ENCODE measurements around the gene ZSCAN30. TPM values are rescaled to one million over a fixed set of nuclear protein-coding genes. Genes with fewer than 3 reads are reported as not detected.

The ZSCAN30 gene
- total and polyA plus RNA-seq, 9 of the 15 experiments (the other 6 are each of a cell fraction or from before 2014, with no cell fraction given): 4.6 to 13.6 (median 10.8) TPM

DNA sequence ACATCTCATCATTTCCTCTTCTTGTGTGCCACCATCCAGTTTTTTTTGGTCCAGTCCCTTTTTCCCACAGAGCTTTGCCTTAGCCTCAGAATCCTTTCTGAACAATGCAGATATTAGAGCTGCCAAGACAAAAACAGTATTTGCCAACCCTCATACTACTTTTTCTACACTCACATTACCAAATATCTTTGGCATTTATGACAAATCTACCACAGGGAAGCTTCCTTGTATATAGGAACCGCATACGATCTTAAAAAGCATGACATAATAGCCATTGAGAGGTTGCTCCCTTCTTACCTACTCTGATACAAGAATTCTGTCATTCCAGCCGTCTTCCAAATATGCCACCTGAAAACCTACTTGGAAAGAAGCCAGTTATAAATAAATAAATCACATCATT, 44.8 kb upstream of the ZSCAN30 start:
- Histone ChIP-seq H3K4me1 (replicated peaks in 1 of 2; ENCODE audit: control insufficient read depth in 2 of 2, insufficient read depth in 2 of 2, low read length in 2 of 2) (no peaks in the 10 kb centered on the region), H3K4me3 (no peak overlapping the region), H3K79me2 (ENCODE audit: control insufficient read depth, insufficient read depth, low read length) (peaks cover 36% of the 10 kb centered on the region), H3K9ac (ENCODE audit: insufficient read depth in 1 of 2, low read depth in 2 of 2, low read length in 2 of 2) (no peak overlapping the region), H3K4me2 (ENCODE audit: insufficient read depth, low read length) (no peak overlapping the region), H3K9me1 (ENCODE audit: control insufficient read depth, insufficient read depth, low read length) (no peaks in the 10 kb centered on the region), H3K36me3 (ENCODE audit: control insufficient read depth, insufficient read depth, low read length) (peaks cover 79% of the 10 kb centered on the region), H3K27ac (ENCODE audit: extremely low read depth, low read depth, low read length) (no peak overlapping the region), H2AFZ (ENCODE audit: low read depth, low read length) (no peak overlapping the region), H3K9me3 (replicated peaks; ENCODE audit: control insufficient read depth, insufficient read depth, low read depth, low read length) (no peaks in the 10 kb centered on the region), H3K27me3 (ENCODE audit: control insufficient read depth in 2 of 2, insufficient read depth in 2 of 2, low read length in 2 of 2) (no peaks in the 10 kb centered on the region), H4K20me1 (replicated peaks; ENCODE audit: control insufficient read depth, insufficient read depth, low read length) (peaks cover 2% of the 10 kb centered on the region)
- BruUV-seq (replicated peaks): no TSS peak
- WGBS (ENCODE audit: insufficient coverage, low coverage, missing lambda C conversion rate): 90% methylated on average over 3 of the region's 3 CpGs
- POLR2A ChIA-PET: interaction anchor here (0.7 to 1.3 kb wide), 6 partner anchors 9 to 656 kb away, joined by 3 to 5 read pairs (median 4); partner anchors contain the start of genes ZNF24 and ZSCAN30
- intact Hi-C loops (cut with micrococcal nuclease) (no loop called here), in situ Hi-C loops (cut with MboI) (no loop called here)
- DNase-seq (ENCODE audit: extremely low read depth in 1 of 4, low spot score in 3 of 4): no peak
- CTCF ChIA-PET (ENCODE audit: low intra/inter-chr PET ratio): interaction anchor here (0.7 kb wide), 1 partner anchor 309 kb away, joined by 3 read pairs; no protein-coding TSS in a partner anchor
- no peak for ATAC-seq
- FAIRE-seq: no peak
- no peak for TF ChIP-seq FOXP1 (CRISPR knock-in tag; IDR thresholded peaks at IDR 0.05)
- TF ChIP-seq KLF6 (CRISPR knock-in tag; IDR thresholded peaks at IDR 0.05; ENCODE audit: borderline replicate concordance): no peak
- TF ChIP-seq ZNF785 (CRISPR knock-in tag; IDR thresholded peaks at IDR 0.05): no peak
- TF ChIP-seq, protein P1, sequence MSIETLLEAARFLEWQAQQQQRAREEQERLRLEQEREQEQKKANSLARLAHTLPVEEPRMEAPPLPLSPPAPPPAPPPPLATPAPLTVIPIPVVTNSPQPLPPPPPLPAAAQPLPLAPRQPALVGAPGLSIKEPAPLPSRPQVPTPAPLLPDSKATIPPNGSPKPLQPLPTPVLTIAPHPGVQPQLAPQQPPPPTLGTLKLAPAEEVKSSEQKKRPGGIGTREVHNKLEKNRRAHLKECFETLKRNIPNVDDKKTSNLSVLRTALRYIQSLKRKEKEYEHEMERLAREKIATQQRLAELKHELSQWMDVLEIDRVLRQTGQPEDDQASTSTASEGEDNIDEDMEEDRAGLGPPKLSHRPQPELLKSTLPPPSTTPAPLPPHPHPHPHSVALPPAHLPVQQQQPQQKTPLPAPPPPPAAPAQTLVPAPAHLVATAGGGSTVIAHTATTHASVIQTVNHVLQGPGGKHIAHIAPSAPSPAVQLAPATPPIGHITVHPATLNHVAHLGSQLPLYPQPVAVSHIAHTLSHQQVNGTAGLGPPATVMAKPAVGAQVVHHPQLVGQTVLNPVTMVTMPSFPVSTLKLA (conservative IDR thresholded peaks at IDR 0.05): no peak
- TF ChIP-seq NCOA6 (IDR thresholded peaks at IDR 0.05): no peak
- TF ChIP-seq, protein P2, sequence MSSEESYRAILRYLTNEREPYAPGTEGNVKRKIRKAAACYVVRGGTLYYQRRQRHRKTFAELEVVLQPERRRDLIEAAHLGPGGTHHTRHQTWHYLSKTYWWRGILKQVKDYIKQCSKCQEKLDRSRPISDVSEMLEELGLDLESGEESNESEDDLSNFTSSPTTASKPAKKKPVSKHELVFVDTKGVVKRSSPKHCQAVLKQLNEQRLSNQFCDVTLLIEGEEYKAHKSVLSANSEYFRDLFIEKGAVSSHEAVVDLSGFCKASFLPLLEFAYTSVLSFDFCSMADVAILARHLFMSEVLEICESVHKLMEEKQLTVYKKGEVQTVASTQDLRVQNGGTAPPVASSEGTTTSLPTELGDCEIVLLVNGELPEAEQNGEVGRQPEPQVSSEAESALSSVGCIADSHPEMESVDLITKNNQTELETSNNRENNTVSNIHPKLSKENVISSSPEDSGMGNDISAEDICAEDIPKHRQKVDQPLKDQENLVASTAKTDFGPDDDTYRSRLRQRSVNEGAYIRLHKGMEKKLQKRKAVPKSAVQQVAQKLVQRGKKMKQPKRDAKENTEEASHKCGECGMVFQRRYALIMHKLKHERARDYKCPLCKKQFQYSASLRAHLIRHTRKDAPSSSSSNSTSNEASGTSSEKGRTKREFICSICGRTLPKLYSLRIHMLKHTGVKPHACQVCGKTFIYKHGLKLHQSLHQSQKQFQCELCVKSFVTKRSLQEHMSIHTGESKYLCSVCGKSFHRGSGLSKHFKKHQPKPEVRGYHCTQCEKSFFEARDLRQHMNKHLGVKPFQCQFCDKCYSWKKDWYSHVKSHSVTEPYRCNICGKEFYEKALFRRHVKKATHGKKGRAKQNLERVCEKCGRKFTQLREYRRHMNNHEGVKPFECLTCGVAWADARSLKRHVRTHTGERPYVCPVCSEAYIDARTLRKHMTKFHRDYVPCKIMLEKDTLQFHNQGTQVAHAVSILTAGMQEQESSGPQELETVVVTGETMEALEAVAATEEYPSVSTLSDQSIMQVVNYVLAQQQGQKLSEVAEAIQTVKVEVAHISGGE (CRISPR knock-in tag; IDR thresholded peaks at IDR 0.05): no peak
- no peak for TF ChIP-seq ETV1 (tag; conservative IDR thresholded peaks at IDR 0.05; ENCODE audit: low read depth)
- TF ChIP-seq, protein P3, sequence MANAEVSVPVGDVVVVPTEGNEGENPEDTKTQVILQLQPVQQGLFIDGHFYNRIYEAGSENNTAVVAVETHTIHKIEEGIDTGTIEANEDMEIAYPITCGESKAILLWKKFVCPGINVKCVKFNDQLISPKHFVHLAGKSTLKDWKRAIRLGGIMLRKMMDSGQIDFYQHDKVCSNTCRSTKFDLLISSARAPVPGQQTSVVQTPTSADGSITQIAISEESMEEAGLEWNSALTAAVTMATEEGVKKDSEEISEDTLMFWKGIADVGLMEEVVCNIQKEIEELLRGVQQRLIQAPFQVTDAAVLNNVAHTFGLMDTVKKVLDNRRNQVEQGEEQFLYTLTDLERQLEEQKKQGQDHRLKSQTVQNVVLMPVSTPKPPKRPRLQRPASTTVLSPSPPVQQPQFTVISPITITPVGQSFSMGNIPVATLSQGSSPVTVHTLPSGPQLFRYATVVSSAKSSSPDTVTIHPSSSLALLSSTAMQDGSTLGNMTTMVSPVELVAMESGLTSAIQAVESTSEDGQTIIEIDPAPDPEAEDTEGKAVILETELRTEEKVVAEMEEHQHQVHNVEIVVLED (CRISPR knock-in tag; IDR thresholded peaks at IDR 0.05): no peak
- TF ChIP-seq, protein P4, sequence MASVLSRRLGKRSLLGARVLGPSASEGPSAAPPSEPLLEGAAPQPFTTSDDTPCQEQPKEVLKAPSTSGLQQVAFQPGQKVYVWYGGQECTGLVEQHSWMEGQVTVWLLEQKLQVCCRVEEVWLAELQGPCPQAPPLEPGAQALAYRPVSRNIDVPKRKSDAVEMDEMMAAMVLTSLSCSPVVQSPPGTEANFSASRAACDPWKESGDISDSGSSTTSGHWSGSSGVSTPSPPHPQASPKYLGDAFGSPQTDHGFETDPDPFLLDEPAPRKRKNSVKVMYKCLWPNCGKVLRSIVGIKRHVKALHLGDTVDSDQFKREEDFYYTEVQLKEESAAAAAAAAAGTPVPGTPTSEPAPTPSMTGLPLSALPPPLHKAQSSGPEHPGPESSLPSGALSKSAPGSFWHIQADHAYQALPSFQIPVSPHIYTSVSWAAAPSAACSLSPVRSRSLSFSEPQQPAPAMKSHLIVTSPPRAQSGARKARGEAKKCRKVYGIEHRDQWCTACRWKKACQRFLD (CRISPR knock-in tag; IDR thresholded peaks at IDR 0.05): no peak
- TF ChIP-seq, protein P5, sequence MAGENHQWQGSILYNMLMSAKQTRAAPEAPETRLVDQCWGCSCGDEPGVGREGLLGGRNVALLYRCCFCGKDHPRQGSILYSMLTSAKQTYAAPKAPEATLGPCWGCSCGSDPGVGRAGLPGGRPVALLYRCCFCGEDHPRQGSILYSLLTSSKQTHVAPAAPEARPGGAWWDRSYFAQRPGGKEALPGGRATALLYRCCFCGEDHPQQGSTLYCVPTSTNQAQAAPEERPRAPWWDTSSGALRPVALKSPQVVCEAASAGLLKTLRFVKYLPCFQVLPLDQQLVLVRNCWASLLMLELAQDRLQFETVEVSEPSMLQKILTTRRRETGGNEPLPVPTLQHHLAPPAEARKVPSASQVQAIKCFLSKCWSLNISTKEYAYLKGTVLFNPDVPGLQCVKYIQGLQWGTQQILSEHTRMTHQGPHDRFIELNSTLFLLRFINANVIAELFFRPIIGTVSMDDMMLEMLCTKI (IDR thresholded peaks at IDR 0.05; ENCODE audit: partially characterized antibody): no peak
- TF ChIP-seq ZKSCAN1 (IDR thresholded peaks at IDR 0.05; ENCODE audit: low read depth, low read length): no peak
- no peak for TF ChIP-seq ARNT (IDR thresholded peaks at IDR 0.05)
- no peak for TF ChIP-seq SNRNP70 (optimal IDR thresholded peaks at IDR 0.05; ENCODE audit: low read depth, low read length)

Measured in K562 (cell line).